Activated CD4-positive, alpha-beta memory T cell treated with anti-CD3 and anti-CD28 coated beads for 36 hours (primary cell): ENCODE data around the gene ZNF555. TPM values are rescaled to one million over a fixed set of nuclear protein-coding genes. Genes with fewer than 3 reads are reported as not detected.

Experiments used
- CTCF ChIA-PET: fragments of 350-600 bp; sonication (Branson Sonifier 250); formaldehyde crosslinking; loops from one replicate; lab custom pipeline; 2021; ENCODE audit warnings: antibody characterized with exemption, inconsistent platforms; lab: Charles Lee
- POLR2A ChIA-PET: fragments of 350-600 bp; sonication (Branson Sonifier 250); formaldehyde crosslinking; loops from one replicate; lab custom pipeline; 2021; ENCODE audit warnings: antibody characterized with exemption; lab: Charles Lee
- DNase-seq: peaks from one replicate; pipeline ENCODE4 v3.0.0-alpha.2; 2020
- H3K27ac Mint-ChIP-seq: one replicate; pipeline ENCODE4 v1.8.0; 2021; ENCODE audit warnings: mixed read lengths
- H3K27me3 Mint-ChIP-seq: one replicate; pipeline ENCODE4 v1.8.0; 2021; ENCODE audit warnings: mixed read lengths
- H3K36me3 Mint-ChIP-seq: one replicate; pipeline ENCODE4 v1.8.0; 2021; ENCODE audit warnings: mixed read lengths
- H3K4me1 Mint-ChIP-seq: one replicate; pipeline ENCODE4 v1.8.0; 2021; ENCODE audit warnings: low read depth, mixed read lengths
- H3K4me3 Mint-ChIP-seq: one replicate; pipeline ENCODE4 v1.8.0; 2021; ENCODE audit warnings: mild to moderate bottlenecking, mixed read lengths
- H3K9me3 Mint-ChIP-seq: one replicate; pipeline ENCODE4 v1.8.0; 2021; ENCODE audit warnings: mixed read lengths
- intact Hi-C: fragments of 100-400 bp; cut with micrococcal nuclease; formaldehyde crosslinking; loops from one replicate; pipeline ENCODE4 v1.15.1; 2023
- total RNA-seq, 2 experiments: library from RNA; stranded (reverse); gene quantifications; one replicate each; pipeline ENCODE4 v1.2.3, GENCODE V29; 2021

ZNF555 gene
- total RNA-seq, 2 experiments from 2014 or later = 3.6 to 3.8 TPM

DNA sequence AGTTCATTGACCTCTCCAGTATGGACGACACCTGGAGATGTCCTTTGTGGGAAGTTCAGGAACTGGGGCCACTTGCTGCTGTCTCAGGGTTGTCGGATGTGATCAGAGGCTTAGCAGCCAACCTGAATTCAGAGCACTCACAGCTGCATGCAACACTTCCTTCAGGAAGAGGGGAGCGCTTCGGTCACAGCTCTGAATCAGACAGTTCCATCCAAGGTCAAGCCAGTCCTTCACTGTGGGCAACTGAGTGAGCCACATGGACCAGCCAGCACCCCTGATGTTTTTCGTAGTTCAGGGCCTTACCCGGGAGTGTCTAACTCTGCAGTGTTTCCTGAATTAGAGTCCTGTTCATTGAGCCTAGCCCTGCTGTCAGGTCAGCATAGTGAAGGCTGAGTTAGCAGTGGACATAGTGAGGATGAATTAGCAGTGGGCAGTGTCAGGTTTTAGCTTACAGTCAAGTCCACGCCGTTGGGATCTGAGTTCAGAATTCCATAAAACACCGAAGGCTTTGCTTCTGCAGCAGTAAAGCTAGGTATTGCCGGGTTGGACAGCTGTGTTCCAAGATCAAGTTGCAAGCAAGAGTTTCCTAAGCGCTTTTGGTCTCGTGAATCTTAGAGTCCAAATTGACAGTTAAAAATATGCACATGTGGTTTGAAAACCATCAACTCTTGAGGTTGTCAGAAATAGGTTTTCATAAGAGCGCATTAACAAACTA is 5.1 kb downstream of the ZNF555 start:
- ChIA-PET CTCF (no interaction called here), POLR2A (no interaction called here)

DNA sequence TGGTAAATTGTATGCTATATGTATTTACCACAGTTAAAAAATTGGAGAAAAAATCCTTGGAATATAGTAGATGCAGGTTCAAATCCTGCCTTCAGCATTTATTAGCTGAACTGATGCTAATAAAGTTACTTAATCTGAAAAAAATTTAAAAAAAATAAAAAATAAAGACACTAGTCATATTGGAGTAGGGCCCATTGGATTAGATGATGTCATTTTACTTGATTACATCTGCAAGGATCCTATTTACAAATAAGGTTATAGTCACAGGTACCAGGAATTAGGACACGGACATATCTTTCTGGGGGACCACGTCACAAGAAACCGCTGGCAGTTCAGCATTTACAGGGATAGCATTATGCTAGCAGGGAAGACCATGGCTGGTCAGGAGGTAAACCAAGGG is 6.2 kb downstream of the ZNF555 start:
- intact Hi-C loops = no loop called here
- CTCF ChIA-PET = no interaction called here
- H3K4me1 Mint-ChIP-seq = peaks cover 14% of the 10 kb centered on the region
- H3K4me3 Mint-ChIP-seq = no peak overlapping the region
- peaks cover 38% of the 10 kb centered on the region for H3K36me3 Mint-ChIP-seq
- POLR2A ChIA-PET = no interaction called here
- peaks cover 26% of the 10 kb centered on the region for H3K9me3 Mint-ChIP-seq
- no peak for DNase-seq
- no peak overlapping the region for H3K27ac Mint-ChIP-seq
- no peaks in the 10 kb centered on the region for H3K27me3 Mint-ChIP-seq

More for the DNA sequence above, 5.1 kb downstream of the ZNF555 start:
- peaks cover 28% of the 10 kb centered on the region for H3K36me3 Mint-ChIP-seq
- H3K9me3 Mint-ChIP-seq = peaks cover 15% of the 10 kb centered on the region
- intact Hi-C loops = no loop called here
- no peak overlapping the region for H3K27ac Mint-ChIP-seq
- H3K4me1 Mint-ChIP-seq = peaks cover 19% of the 10 kb centered on the region
- no peak overlapping the region for H3K4me3 Mint-ChIP-seq
- H3K27me3 Mint-ChIP-seq = no peaks in the 10 kb centered on the region
- no peak for DNase-seq

DNA sequence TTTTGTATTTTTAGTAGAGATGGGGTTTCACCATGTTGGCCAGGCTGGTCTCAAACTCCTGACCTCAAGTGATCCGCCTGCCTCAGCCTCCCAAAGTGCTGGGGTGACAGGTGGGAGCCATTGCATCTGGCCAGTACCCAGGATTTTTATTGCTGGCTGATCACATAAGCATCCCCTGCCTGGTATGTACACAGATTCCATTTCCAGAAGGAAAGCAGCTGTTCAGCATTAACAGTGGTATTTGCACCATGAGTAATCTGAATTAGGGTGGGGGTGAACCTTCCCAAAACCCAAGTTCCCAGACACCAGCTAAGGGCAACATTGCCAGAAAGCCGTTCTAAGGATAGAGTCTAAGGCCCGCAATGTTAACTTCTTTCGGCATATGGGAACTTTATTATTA is 7.3 kb downstream of the ZNF555 start:
- DNase-seq = no peak
- H3K4me3 Mint-ChIP-seq = no peak overlapping the region
- peaks cover 50% of the 10 kb centered on the region for H3K36me3 Mint-ChIP-seq
- peaks cover 13% of the 10 kb centered on the region for H3K4me1 Mint-ChIP-seq
- no peaks in the 10 kb centered on the region for H3K27me3 Mint-ChIP-seq
- peaks cover 37% of the 10 kb centered on the region for H3K9me3 Mint-ChIP-seq
- POLR2A ChIA-PET = no interaction called here
- H3K27ac Mint-ChIP-seq = no peak overlapping the region
- intact Hi-C loops = no loop called here
- CTCF ChIA-PET = no interaction called here

DNA sequence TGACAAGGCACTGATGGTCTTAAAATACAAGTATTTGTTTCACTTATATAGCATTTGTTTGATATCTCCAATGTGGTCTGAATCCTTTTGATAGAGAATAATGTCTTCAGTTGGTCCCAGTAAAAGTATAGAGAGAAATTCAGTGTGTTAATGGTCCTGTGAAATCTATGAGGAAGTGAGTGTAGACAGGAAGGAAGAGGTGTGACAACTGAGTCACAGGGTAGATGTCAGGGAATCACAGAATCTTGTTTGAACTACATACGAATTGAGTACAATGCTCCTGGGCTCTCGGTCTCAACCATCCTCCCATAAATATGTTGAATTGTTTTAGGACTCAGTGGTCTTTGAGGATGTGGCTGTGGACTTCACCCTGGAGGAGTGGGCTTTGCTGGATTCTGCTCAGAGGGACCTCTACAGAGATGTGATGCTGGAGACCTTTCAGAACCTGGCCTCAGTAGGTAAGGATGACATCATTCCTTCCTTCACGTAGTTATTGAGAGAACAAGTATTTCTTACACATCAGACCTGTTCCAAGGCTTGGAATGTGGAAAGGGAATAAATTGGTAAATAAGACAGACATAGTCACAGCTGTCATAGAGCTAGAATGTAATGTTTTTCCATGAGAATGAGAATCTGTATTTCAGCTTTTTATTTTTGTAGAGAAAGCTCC is 9.1 kb downstream of the ZNF555 start:
- ChIA-PET CTCF (interaction anchor here (0.8 to 1.1 kb wide), 2 partner anchors 9 kb away, joined by 3 read pairs; partner anchors contain the start of gene ZNF555), POLR2A (interaction anchor here (1.7 kb wide), 1 partner anchor 12 kb away, joined by 4 read pairs; no protein-coding TSS in a partner anchor)
- H3K4me1 Mint-ChIP-seq = peaks cover 15% of the 10 kb centered on the region
- intact Hi-C loops = no loop called here
- no peak overlapping the region for H3K4me3 Mint-ChIP-seq
- peaks cover 57% of the 10 kb centered on the region for H3K36me3 Mint-ChIP-seq
- no peak for DNase-seq
- H3K27me3 Mint-ChIP-seq = no peaks in the 10 kb centered on the region
- peaks cover 51% of the 10 kb centered on the region for H3K9me3 Mint-ChIP-seq
- peak overlapping the region; percentile 1 for H3K27ac Mint-ChIP-seq

DNA sequence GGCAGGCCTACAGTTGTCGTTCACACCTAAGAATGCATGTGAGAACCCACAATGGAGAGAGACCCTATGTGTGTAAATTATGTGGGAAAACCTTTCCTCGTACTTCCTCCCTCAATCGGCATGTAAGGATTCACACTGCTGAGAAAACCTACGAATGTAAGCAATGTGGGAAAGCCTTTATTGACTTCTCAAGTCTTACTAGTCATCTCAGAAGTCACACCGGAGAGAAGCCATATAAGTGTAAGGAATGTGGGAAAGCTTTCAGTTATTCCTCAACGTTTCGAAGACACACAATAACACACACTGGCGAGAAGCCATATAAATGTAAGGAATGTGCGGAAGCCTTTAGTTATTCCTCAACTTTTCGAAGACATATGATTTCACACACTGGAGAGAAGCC is 11.3 kb downstream of the ZNF555 start:
- Mint-ChIP-seq H3K4me1 (peaks cover 30% of the 10 kb centered on the region), H3K9me3 (peaks cover 62% of the 10 kb centered on the region), H3K36me3 (peaks cover 58% of the 10 kb centered on the region), H3K4me3 (no peak overlapping the region), H3K27me3 (no peaks in the 10 kb centered on the region), H3K27ac (no peak overlapping the region)
- ChIA-PET CTCF (no interaction called here), POLR2A (interaction anchor here (0.7 kb wide), 1 partner anchor 7 kb away, joined by 3 read pairs; no protein-coding TSS in a partner anchor)
- intact Hi-C loops = no loop called here
- DNase-seq = no peak

DNA sequence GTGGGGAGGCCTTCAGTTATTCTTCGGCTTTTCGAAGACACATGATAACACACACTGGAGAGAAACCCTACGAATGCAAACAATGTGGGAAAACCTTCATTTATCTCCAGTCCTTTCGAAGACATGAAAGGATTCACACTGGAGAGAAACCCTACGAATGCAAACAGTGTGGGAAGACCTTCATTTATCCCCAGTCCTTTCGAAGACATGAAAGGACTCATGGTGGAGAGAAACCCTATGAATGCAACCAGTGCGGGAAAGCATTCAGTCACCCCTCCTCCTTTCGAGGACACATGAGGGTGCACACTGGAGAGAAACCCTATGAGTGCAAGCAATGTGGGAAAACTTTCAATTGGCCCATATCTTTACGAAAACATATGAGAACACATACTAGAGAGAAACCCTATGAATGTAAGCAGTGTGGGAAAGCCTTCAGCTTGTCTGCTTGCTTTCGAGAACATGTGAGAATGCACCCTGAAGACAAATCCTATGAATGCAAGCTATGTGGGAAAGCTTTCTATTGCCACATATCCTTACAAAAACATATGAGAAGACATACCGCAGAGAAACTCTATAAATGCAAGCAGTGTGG is 11.8 kb downstream of the ZNF555 start:
- Mint-ChIP-seq H3K4me1 (peaks cover 30% of the 10 kb centered on the region), H3K27ac (no peak overlapping the region), H3K9me3 (peaks cover 62% of the 10 kb centered on the region), H3K36me3 (peaks cover 57% of the 10 kb centered on the region), H3K4me3 (no peak overlapping the region), H3K27me3 (no peaks in the 10 kb centered on the region)
- intact Hi-C loops = no loop called here
- no peak for DNase-seq
- POLR2A ChIA-PET = interaction anchor here (0.7 kb wide), 1 partner anchor 8 kb away, joined by 3 read pairs; no protein-coding TSS in a partner anchor
- CTCF ChIA-PET = interaction anchor here (0.7 kb wide), 1 partner anchor 12 kb away, joined by 3 read pairs; the partner anchor contains the start of gene ZNF555

DNA sequence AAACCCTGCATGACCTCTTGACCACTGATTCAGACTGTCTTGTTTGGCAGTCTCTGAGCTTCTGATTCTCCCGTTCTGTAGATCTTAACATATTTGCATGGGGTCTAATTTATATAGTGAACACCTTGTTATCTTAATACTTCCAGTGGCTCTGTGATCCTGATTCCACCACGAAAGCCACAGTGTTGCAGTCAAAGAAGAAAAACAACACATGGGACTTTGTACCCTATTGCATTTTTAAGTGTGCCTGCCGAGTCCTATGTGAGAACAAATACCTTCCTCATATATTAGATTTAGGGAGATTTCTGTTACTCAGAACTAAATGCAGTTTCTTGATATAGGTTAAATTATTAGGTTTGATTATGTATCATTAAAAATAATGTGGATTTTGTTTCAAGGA is 13.6 kb downstream of the ZNF555 start:
- peaks cover 55% of the 10 kb centered on the region for H3K36me3 Mint-ChIP-seq

DNA sequence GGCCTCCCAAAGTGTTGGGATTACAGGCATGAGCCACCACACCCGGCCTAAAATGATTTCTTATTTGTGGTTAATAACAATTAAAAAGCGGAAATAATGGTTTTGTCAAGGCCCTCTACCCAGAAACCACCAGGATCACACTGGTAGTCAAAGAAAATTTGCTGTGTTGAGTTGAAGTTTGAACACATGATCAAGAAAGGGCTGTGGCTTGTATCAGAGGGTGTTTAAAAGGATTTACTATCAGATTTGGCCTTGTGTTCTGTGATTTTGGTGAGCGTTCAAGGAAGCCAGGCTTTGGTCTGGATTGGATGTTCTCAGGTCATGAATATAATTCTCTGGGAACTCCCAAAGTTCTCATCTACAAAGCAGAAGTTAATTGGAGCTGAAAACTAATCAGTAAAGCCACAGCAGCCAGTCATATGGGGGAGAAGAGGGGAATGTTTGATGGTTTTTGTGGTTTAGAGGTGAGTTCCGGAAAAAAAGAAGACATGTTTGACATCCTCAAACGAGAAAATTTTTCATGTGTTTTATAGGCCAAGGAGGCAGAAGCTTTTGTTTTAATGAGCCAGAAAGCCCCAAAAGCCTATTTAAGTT is 15.3 kb downstream of the ZNF555 start:
- POLR2A ChIA-PET = interaction anchor here (1.8 kb wide), 1 partner anchor 78 kb away, joined by 5 read pairs; no protein-coding TSS in a partner anchor
- no peaks in the 10 kb centered on the region for H3K27me3 Mint-ChIP-seq
- H3K27ac Mint-ChIP-seq = peak overlapping the region; percentile 64
- CTCF ChIA-PET = interaction anchor here (0.9 to 1.3 kb wide), 3 partner anchors 15 to 179 kb away, joined by 3 to 5 read pairs (median 3); partner anchors contain the start of gene ZNF555
- intact Hi-C loops = no loop called here
- H3K9me3 Mint-ChIP-seq = peaks cover 46% of the 10 kb centered on the region
- no peak overlapping the region for H3K4me3 Mint-ChIP-seq
- DNase-seq = no peak
- peaks cover 17% of the 10 kb centered on the region for H3K4me1 Mint-ChIP-seq
- H3K36me3 Mint-ChIP-seq = peaks cover 40% of the 10 kb centered on the region

More for the DNA sequence above, 13.6 kb downstream of the ZNF555 start:
- Mint-ChIP-seq H3K4me1 (peaks cover 27% of the 10 kb centered on the region), H3K27me3 (no peaks in the 10 kb centered on the region), H3K4me3 (no peak overlapping the region), H3K9me3 (peaks cover 60% of the 10 kb centered on the region), H3K27ac (no peak overlapping the region)
- intact Hi-C loops = no loop called here
- CTCF ChIA-PET = no interaction called here
- POLR2A ChIA-PET = no interaction called here
- DNase-seq = no peak

DNA sequence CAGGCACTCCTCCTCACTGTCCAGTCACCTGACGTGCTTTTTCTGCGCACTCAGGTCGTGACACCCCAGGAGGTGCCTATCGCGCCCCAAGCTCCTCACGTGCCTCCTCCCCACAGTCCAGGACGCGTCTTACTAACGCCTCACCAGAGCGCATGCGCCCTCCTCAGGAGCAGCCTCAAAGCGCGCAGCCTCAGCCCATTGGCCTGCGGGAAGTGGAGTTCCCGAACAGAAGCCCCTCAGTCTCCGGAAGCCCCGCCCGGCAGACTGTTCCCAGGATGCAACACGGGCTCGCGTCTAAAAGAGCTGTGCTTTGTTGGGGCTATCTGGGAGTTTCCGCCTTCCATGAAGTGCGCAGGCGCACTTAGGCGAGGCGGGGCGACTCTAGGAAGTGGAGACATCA is 17.6 kb downstream of the ZNF555 start:
- H3K9me3 Mint-ChIP-seq = peaks cover 23% of the 10 kb centered on the region
- H3K27ac Mint-ChIP-seq = no peak overlapping the region
- H3K27me3 Mint-ChIP-seq = no peaks in the 10 kb centered on the region
- H3K36me3 Mint-ChIP-seq = peaks cover 17% of the 10 kb centered on the region
- intact Hi-C loops = no loop called here
- H3K4me3 Mint-ChIP-seq = no peak overlapping the region
- ChIA-PET POLR2A (no interaction called here), CTCF (interaction anchor here (1.0 kb wide), 1 partner anchor 18 kb away, joined by 4 read pairs; the partner anchor contains the start of gene ZNF555)
- DNase-seq = no peak
- H3K4me1 Mint-ChIP-seq = peaks cover 17% of the 10 kb centered on the region

DNA sequence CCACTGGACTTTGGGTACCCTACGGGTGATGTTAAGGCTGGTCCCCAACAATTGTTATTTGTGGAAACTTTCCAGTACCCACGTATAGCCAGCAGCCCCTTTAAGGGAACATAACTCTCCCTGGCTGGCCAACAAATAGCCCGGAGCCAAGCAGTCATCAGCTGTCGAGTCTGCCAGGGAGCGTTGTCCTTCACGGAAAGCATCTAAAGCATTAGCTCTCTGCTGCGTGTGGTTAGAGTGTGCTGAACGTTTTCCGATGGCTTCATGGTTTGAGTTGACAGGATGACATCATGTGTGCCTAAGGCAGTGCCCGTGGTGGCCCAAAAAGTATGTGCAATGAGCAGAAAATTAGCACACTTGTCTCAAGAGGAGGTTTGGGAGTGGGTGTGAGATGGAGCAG is 22.5 kb downstream of the ZNF555 start:
- Mint-ChIP-seq H3K4me1 (no peaks in the 10 kb centered on the region), H3K27me3 (peaks cover 5% of the 10 kb centered on the region), H3K9me3 (no peaks in the 10 kb centered on the region), H3K27ac (no peak overlapping the region), H3K4me3 (no peak overlapping the region), H3K36me3 (no peaks in the 10 kb centered on the region)
- ChIA-PET POLR2A (no interaction called here), CTCF (no interaction called here)
- intact Hi-C loops = no loop called here
- no peak for DNase-seq

DNA sequence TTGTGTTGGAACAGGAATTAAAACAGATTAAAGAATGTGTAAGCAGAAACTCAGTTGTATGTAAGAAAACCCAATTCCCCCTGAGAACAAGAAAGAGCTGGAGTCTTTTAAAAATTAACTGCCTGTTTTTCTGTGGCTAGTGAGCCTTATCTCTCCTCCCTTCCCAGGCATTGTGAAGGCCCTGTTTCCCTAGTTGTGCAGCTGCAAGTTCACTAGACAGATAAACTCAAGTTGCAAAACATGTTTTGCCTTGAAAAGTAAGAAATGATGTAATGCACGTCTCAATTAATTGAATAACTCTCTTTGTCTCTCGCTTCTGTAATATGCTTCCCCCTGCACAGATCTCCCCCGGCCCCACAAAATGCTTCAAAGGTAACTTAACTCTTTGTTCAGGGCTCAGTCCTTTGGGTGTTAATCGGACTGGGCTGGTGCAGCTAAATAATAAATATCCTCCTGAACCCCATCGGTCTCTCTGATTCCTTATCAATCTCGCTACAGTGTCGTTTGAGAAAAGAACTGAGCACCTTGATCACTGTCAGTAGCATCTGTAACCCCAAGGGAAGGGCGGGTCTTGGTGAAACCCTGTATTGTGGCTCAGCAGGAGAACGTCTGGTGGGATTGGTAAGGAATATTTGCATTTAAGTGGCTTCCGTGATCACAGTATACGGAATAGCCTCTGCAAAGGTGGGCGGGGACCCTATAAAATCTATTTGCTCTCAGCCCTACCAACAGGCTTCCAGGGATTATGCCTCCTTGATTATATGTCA is 24.2 kb downstream of the ZNF555 start:
- Mint-ChIP-seq H3K4me3 (no peak overlapping the region), H3K9me3 (no peaks in the 10 kb centered on the region), H3K36me3 (no peaks in the 10 kb centered on the region), H3K27ac (no peak overlapping the region), H3K27me3 (peaks cover 5% of the 10 kb centered on the region), H3K4me1 (no peaks in the 10 kb centered on the region)
- DNase-seq = no peak
- ChIA-PET POLR2A (no interaction called here), CTCF (no interaction called here)
- intact Hi-C loops = no loop called here
